ENCODE measurements around the gene ZBTB39. TPM values are rescaled to one million over a fixed set of nuclear protein-coding genes. Genes with fewer than 3 reads are reported as not detected.

The ZBTB39 gene
- total RNA-seq, 1 experiment from 2014 or later, result 5.8 TPM

GRCh38 chr12:56948881-56949280, 57.5 kb downstream of the ZBTB39 start:
- DNase-seq (ENCODE audit: low read depth, low spot score), result no peak
- ChIA-PET CTCF (no interaction called here), POLR2A (no interaction called here)
- in situ Hi-C loops (cut with HindIII; ENCODE audit: low pct_unique_long_range_greater_than_20kb, low sequenced_read_pairs), result no loop called here
- no TSS peak for BruUV-seq (replicated peaks)
- Histone ChIP-seq H3K4me1 (ENCODE audit: control insufficient read depth, insufficient read depth, low read length) (no peaks in the 10 kb centered on the region), H3K36me3 (ENCODE audit: control insufficient read depth, insufficient read depth, low read length) (no peaks in the 10 kb centered on the region), H3K4me3 (ENCODE audit: low read depth in 2 of 2, low read length in 2 of 2) (no peak overlapping the region), H3K27ac (ENCODE audit: low read length) (no peak overlapping the region), H3K27me3 (ENCODE audit: control insufficient read depth, insufficient read depth, low read length) (no peaks in the 10 kb centered on the region), H3K9me3 (ENCODE audit: control insufficient read depth, insufficient read depth, low read depth, low read length) (no peaks in the 10 kb centered on the region)
- no peak for TF ChIP-seq CTCF (IDR thresholded peaks at IDR 0.05)
- no peak for ATAC-seq
- intact Hi-C loops (cut with micrococcal nuclease; ENCODE audit: unreplicated experiment), result no loop called here

Other genes with a start within 250 kb of the ZBTB39 start
- gene HSD17B6, start 243.2 kb downstream of the ZBTB39 start, total RNA-seq (2021; ENCODE audit: unreplicated experiment), result 1.7 TPM
- not detected for gene SDR9C7, start 72.1 kb downstream of the ZBTB39 start, total RNA-seq (2021; ENCODE audit: unreplicated experiment)
- gene RDH16, start 48.9 kb downstream of the ZBTB39 start, total RNA-seq (2021; ENCODE audit: unreplicated experiment), result 0.08 TPM
- not detected for gene TAC3, start 10.0 kb upstream of the ZBTB39 start, total RNA-seq (2021; ENCODE audit: unreplicated experiment)
- gene MYO1A, start 43.6 kb upstream of the ZBTB39 start, total RNA-seq (2021; ENCODE audit: unreplicated experiment), result not detected
- 46.9 TPM for gene NEMP1, start 72.2 kb upstream of the ZBTB39 start, total RNA-seq (2021; ENCODE audit: unreplicated experiment)
- gene NAB2, start 82.6 kb upstream of the ZBTB39 start, total RNA-seq (2021; ENCODE audit: unreplicated experiment), result 13.9 TPM
- 52.3 TPM for gene STAT6, start 104.8 kb upstream of the ZBTB39 start, total RNA-seq (2021; ENCODE audit: unreplicated experiment)
- 9.0 TPM for gene LRP1, start 121.9 kb upstream of the ZBTB39 start, total RNA-seq (2021; ENCODE audit: unreplicated experiment)
- not detected for gene LRP1-AS, start 141.1 kb upstream of the ZBTB39 start, total RNA-seq (2021; ENCODE audit: unreplicated experiment)
- gene NXPH4, start 210.2 kb upstream of the ZBTB39 start, total RNA-seq (2021; ENCODE audit: unreplicated experiment), result 2.1 TPM
- 67.1 TPM for gene SHMT2, start 223.2 kb upstream of the ZBTB39 start, total RNA-seq (2021; ENCODE audit: unreplicated experiment)
- gene STAC3, start 244.6 kb upstream of the ZBTB39 start, total RNA-seq (2021; ENCODE audit: unreplicated experiment), result 0.87 TPM